Left ventricle myocardium inferior (tissue), 1 donor: ENCODE data around the gene TMCC1. TPM values are rescaled to one million over a fixed set of nuclear protein-coding genes. Genes with fewer than 3 reads are reported as not detected.
"Not testable (repeated sequence)": the region's sequence is repeated elsewhere in the genome, so short reads cannot be mapped to it uniquely, and the experiment has no call there.

Source experiments
- DNase-seq: peaks from one replicate; pipeline ENCODE4 v3.0.0-alpha.2; 2020
- H3K27ac ChIP-seq: fragments of 200-600 bp; replicated peaks from 2 replicates; pipeline ENCODE4 v1.8.0; 2021
- H3K27me3 ChIP-seq: fragments of 200-600 bp; 2 replicates; pipeline ENCODE4 v1.8.0; 2021; ENCODE audit warnings: low read depth
- H3K36me3 ChIP-seq: fragments of 200-600 bp; 2 replicates; pipeline ENCODE4 v1.8.0; 2021
- H3K4me1 ChIP-seq: fragments of 200-600 bp; 2 replicates; pipeline ENCODE4 v1.8.0; 2021
- H3K4me3 ChIP-seq: fragments of 200-600 bp; 2 replicates; pipeline ENCODE4 v1.8.0; 2021; ENCODE audit warnings: mild to moderate bottlenecking, moderate library complexity
- H3K9me3 ChIP-seq: fragments of 200-600 bp; replicated peaks from 2 replicates; pipeline ENCODE4 v1.8.0; 2021
- CTCF ChIP-seq: fragments of 200-600 bp; IDR thresholded peaks from 2 replicates; pipeline ENCODE4 v1.8.0; 2021; ENCODE audit warnings: antibody characterized with exemption, mild to moderate bottlenecking, borderline replicate concordance
- intact Hi-C: fragments of 100-400 bp; cut with micrococcal nuclease; formaldehyde crosslinking; loops from one replicate; pipeline ENCODE4 v1.11.0; 2022
- total RNA-seq: library from RNA; stranded (reverse); fragmentation: NEBNext Ultra II Directional; extraction: Animal tissue kit (Norgen Biotek cat#: 25700); gene quantifications from one replicate; pipeline ENCODE4 v1.2.1, GENCODE V29; 2021
- donor health status: DM: no; HTN: yes; CAD: no; lungs with severe emphysema.

TMCC1 gene
- total RNA-seq, 1 donor from 2014 or later: 28.3 TPM

GRCh38 chr3:129881261-129881660 is 12.2 kb downstream of the TMCC1 start:
- Histone ChIP-seq H3K9me3 (no peaks in the 10 kb centered on the region), H3K36me3 (peaks cover 27% of the 10 kb centered on the region), H3K27ac (no peak overlapping the region), H3K4me3 (no peak overlapping the region), H3K27me3 (no peaks in the 10 kb centered on the region), H3K4me1 (no peaks in the 10 kb centered on the region)
- intact Hi-C loops: no loop called here
- DNase-seq: no peak
- TF ChIP-seq CTCF: no peak

GRCh38 chr3:129878355-129878754 is 15.2 kb downstream of the TMCC1 start:
- intact Hi-C loops: no loop called here
- H3K27ac ChIP-seq: no peak overlapping the region
- DNase-seq: no peak
- TF ChIP-seq CTCF: no peak
- no peaks in the 10 kb centered on the region for H3K9me3 ChIP-seq
- H3K36me3 ChIP-seq: peaks cover 52% of the 10 kb centered on the region
- H3K27me3 ChIP-seq: no peaks in the 10 kb centered on the region
- H3K4me1 ChIP-seq: no peaks in the 10 kb centered on the region
- no peak overlapping the region for H3K4me3 ChIP-seq

GRCh38 chr3:129874479-129874878 is 19.0 kb downstream of the TMCC1 start:
- H3K27ac ChIP-seq, H3K9me3 ChIP-seq, DNase-seq, H3K4me3 ChIP-seq, H3K27me3 ChIP-seq, intact Hi-C loops, H3K4me1 ChIP-seq: not testable (repeated sequence)
- H3K36me3 ChIP-seq: peaks cover 50% of the 10 kb centered on the region

GRCh38 chr3:129868912-129869311 is 24.6 kb downstream of the TMCC1 start:
- Histone ChIP-seq H3K4me1 (peaks cover 23% of the 10 kb centered on the region), H3K27ac (no peak overlapping the region), H3K36me3 (peaks cover 13% of the 10 kb centered on the region), H3K27me3 (no peaks in the 10 kb centered on the region), H3K9me3 (no peaks in the 10 kb centered on the region), H3K4me3 (no peak overlapping the region)
- intact Hi-C loops: no loop called here
- DNase-seq: no peak
- TF ChIP-seq CTCF: no peak

GRCh38 chr3:129867506-129868124 is 25.9 kb downstream of the TMCC1 start:
- no peak for TF ChIP-seq CTCF
- H3K4me1 ChIP-seq: peaks cover 23% of the 10 kb centered on the region
- H3K27me3 ChIP-seq: no peaks in the 10 kb centered on the region
- no peak overlapping the region for H3K4me3 ChIP-seq
- no peaks in the 10 kb centered on the region for H3K9me3 ChIP-seq
- intact Hi-C loops: no loop called here
- DNase-seq: no peak
- H3K27ac ChIP-seq: no peak overlapping the region
- H3K36me3 ChIP-seq: peaks cover 4% of the 10 kb centered on the region

GRCh38 chr3:129865806-129866205 is 27.7 kb downstream of the TMCC1 start:
- no peak overlapping the region for H3K4me3 ChIP-seq
- H3K27me3 ChIP-seq: no peaks in the 10 kb centered on the region
- no peak for TF ChIP-seq CTCF
- H3K36me3 ChIP-seq: peaks cover 8% of the 10 kb centered on the region
- intact Hi-C loops: no loop called here
- DNase-seq: no peak
- H3K27ac ChIP-seq: no peak overlapping the region
- H3K9me3 ChIP-seq: no peaks in the 10 kb centered on the region
- peaks cover 23% of the 10 kb centered on the region for H3K4me1 ChIP-seq
